ENCODE data around the gene SGPP2.

DNA sequence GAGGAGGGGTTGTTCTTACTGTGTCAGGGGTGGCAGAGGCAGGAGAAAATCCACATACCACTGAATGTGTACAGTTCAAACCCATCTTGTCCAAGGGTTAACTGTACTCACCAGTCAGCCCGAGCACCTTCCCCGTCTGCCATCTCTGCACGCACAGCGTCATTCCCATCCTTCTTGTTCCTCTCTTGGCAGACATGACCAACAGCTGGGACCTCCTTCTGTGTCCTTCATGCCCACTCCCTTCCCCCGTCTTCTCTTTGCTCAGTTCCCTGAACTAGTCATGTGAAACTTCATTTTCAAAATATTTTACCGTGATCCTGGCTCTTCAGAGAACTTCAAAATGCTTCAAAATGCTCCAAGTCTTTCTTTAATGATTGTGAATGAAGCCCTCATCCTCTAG lies 139.6 kb downstream of the SGPP2 start:
- TF ChIP-seq CTCF (tag by site-specific recombination; IDR thresholded peaks at IDR 0.05) = no peak
- no peak for TF ChIP-seq ZNF426 (tag by site-specific recombination; IDR thresholded peaks at IDR 0.05)
- TF ChIP-seq ZNF544 (tag by site-specific recombination; IDR thresholded peaks at IDR 0.05) = no peak
- no peak for TF ChIP-seq ZNF350 (tag by site-specific recombination; IDR thresholded peaks at IDR 0.05)
- no peak for TF ChIP-seq ZNF776 (tag by site-specific recombination; IDR thresholded peaks at IDR 0.05; ENCODE audit: borderline replicate concordance)
